ENCODE results near the gene FAM107B. TPM values are rescaled to one million over a fixed set of nuclear protein-coding genes. Genes with fewer than 3 reads are reported as not detected.

Gene FAM107B
- total RNA-seq, 1 experiment from 2014 or later = 41.6 TPM

DNA sequence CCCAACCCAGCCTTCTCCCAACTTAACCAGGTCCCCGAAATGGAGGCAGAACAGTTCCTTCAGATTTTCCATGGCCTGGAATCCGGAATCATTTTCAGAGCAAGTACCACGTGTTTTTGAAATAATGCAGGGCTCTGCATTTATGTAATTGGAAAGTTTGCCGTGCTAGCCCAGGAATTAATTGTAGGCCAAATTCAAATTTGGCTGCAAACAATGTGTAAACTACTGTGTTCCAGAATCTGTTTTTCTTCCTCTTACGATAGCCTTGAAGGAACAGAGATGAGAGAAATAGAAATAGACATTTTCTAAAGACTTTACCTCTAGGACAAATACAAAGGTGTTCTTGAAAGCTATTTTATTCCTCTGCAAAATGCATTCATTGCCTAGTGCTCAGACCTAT, 77.4 kb downstream of the FAM107B start:
- Histone ChIP-seq H3K27ac (ENCODE audit: low read depth, low read length) (no peak overlapping the region), H3K4me1 (ENCODE audit: control insufficient read depth in 1 of 2, insufficient read depth in 2 of 2, low read length in 2 of 2) (no peaks in the 10 kb centered on the region), H2AFZ (ENCODE audit: low read depth, low read length, poor library complexity, severe bottlenecking) (no peak overlapping the region), H3K27me3 (ENCODE audit: insufficient read depth, low read length) (no peaks in the 10 kb centered on the region), H3K79me2 (ENCODE audit: insufficient read depth, low read length) (no peaks in the 10 kb centered on the region), H3K9ac (ENCODE audit: low read length) (no peak overlapping the region), H3K9me3 (ENCODE audit: control insufficient read depth in 1 of 2, insufficient read depth in 1 of 2, low read depth in 1 of 2, low read length in 2 of 2) (no peaks in the 10 kb centered on the region), H3K36me3 (ENCODE audit: control insufficient read depth in 1 of 2, insufficient read depth in 2 of 2, low read length in 2 of 2) (no peaks in the 10 kb centered on the region), H3K9me2 (ENCODE audit: insufficient read depth) (no peaks in the 10 kb centered on the region), H3K4me3 (replicated peaks in 1 of 2; ENCODE audit: low read depth in 1 of 2, low read length in 2 of 2) (no peak overlapping the region), H3K4me2 (ENCODE audit: low read length) (no peak overlapping the region), H4K20me1 (ENCODE audit: insufficient read depth) (no peaks in the 10 kb centered on the region)
- ChIA-PET CTCF (no interaction called here), POLR2A (no interaction called here), RAD21 (ENCODE audit: low non-redundant PET in 1 of 2, low total read pairs in 2 of 2, uncharacterized antibody in 2 of 2, unreplicated experiment in 2 of 2) (no interaction called here)
- BruUV-seq (replicated peaks) = no TSS peak
- ATAC-seq (no peak), DNase-seq (ENCODE audit: low read depth, low spot score) (no peak)
- intact Hi-C loops (cut with micrococcal nuclease) = no loop called here
- TF ChIP-seq, protein P1, sequence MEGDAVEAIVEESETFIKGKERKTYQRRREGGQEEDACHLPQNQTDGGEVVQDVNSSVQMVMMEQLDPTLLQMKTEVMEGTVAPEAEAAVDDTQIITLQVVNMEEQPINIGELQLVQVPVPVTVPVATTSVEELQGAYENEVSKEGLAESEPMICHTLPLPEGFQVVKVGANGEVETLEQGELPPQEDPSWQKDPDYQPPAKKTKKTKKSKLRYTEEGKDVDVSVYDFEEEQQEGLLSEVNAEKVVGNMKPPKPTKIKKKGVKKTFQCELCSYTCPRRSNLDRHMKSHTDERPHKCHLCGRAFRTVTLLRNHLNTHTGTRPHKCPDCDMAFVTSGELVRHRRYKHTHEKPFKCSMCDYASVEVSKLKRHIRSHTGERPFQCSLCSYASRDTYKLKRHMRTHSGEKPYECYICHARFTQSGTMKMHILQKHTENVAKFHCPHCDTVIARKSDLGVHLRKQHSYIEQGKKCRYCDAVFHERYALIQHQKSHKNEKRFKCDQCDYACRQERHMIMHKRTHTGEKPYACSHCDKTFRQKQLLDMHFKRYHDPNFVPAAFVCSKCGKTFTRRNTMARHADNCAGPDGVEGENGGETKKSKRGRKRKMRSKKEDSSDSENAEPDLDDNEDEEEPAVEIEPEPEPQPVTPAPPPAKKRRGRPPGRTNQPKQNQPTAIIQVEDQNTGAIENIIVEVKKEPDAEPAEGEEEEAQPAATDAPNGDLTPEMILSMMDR (IDR thresholded peaks at IDR 0.05 in 2 of 3, conservative IDR thresholded peaks at IDR 0.05 in 1 of 3; ENCODE audit: borderline replicate concordance in 1 of 3, insufficient read depth in 1 of 3, low read depth in 2 of 3, low read length in 2 of 3) = no peak
- TF ChIP-seq EZH2 (IDR thresholded peaks at IDR 0.05) (no peak), SP1 (IDR thresholded peaks at IDR 0.05; ENCODE audit: low read depth) (no peak)
- TF ChIP-seq, protein P2, sequence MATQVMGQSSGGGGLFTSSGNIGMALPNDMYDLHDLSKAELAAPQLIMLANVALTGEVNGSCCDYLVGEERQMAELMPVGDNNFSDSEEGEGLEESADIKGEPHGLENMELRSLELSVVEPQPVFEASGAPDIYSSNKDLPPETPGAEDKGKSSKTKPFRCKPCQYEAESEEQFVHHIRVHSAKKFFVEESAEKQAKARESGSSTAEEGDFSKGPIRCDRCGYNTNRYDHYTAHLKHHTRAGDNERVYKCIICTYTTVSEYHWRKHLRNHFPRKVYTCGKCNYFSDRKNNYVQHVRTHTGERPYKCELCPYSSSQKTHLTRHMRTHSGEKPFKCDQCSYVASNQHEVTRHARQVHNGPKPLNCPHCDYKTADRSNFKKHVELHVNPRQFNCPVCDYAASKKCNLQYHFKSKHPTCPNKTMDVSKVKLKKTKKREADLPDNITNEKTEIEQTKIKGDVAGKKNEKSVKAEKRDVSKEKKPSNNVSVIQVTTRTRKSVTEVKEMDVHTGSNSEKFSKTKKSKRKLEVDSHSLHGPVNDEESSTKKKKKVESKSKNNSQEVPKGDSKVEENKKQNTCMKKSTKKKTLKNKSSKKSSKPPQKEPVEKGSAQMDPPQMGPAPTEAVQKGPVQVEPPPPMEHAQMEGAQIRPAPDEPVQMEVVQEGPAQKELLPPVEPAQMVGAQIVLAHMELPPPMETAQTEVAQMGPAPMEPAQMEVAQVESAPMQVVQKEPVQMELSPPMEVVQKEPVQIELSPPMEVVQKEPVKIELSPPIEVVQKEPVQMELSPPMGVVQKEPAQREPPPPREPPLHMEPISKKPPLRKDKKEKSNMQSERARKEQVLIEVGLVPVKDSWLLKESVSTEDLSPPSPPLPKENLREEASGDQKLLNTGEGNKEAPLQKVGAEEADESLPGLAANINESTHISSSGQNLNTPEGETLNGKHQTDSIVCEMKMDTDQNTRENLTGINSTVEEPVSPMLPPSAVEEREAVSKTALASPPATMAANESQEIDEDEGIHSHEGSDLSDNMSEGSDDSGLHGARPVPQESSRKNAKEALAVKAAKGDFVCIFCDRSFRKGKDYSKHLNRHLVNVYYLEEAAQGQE (IDR thresholded peaks at IDR 0.05; ENCODE audit: low read depth) = no peak
- TF ChIP-seq, protein P3, sequence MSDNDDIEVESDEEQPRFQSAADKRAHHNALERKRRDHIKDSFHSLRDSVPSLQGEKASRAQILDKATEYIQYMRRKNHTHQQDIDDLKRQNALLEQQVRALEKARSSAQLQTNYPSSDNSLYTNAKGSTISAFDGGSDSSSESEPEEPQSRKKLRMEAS (IDR thresholded peaks at IDR 0.05) = no peak
